Measurements from ENCODE around the gene BCLAF1. TPM values are rescaled to one million over a fixed set of nuclear protein-coding genes. Genes with fewer than 3 reads are reported as not detected.

BCLAF1 gene
- total RNA-seq, 1 donor from 2014 or later = 154 TPM

DNA sequence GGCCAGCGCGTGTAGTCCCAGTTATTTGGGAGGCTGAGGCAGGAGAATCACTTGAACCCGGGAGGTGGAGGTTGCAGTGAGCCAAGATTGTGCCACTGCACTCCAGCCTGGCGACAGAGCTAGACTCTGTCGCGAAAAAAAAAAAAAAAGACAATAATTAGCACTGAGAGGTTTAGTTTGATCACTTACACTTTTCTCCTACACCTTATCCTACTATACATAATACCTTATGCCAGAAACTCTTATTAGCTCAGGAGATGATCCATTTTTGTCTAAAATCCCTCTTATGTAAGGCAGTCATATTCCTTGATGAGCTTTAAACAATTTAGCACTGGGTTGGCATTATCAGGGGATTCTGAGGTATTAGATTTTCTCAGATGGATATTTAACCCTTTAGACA, 35.9 kb downstream of the BCLAF1 start:
- Histone ChIP-seq H3K9me3 (ENCODE audit: insufficient read depth, low read depth, low read length) (no peaks in the 10 kb centered on the region), H3K4me1 (ENCODE audit: insufficient read depth, low read length) (no peaks in the 10 kb centered on the region), H3K79me2 (ENCODE audit: insufficient read depth, low read length) (peaks cover 12% of the 10 kb centered on the region), H3K4me3 (ENCODE audit: insufficient read depth, low read depth, low read length) (no peak overlapping the region), H3K4me2 (ENCODE audit: low read length) (no peak overlapping the region), H3K27me3 (ENCODE audit: insufficient read depth, low read length) (no peaks in the 10 kb centered on the region), H2AFZ (ENCODE audit: low read depth, low read length) (no peak overlapping the region), H4K20me1 (ENCODE audit: insufficient read depth, low read length) (peaks cover 9% of the 10 kb centered on the region), H3K9ac (ENCODE audit: low read length) (no peak overlapping the region), H3K27ac (ENCODE audit: low read depth, low read length) (no peak overlapping the region), H3K36me3 (ENCODE audit: insufficient read depth, low read length) (peaks cover 14% of the 10 kb centered on the region)
- Mint-ChIP-seq H3K4me1 (ENCODE audit: low read depth, unreplicated experiment) (peaks cover 14% of the 10 kb centered on the region), H3K27ac (ENCODE audit: unreplicated experiment) (no peak overlapping the region), H3K4me3 (ENCODE audit: unreplicated experiment) (no peak overlapping the region), H3K36me3 (ENCODE audit: low read depth, unreplicated experiment) (peaks cover 4% of the 10 kb centered on the region), H3K9me3 (ENCODE audit: unreplicated experiment) (no peaks in the 10 kb centered on the region), H3K27me3 (ENCODE audit: low read depth, unreplicated experiment) (no peaks in the 10 kb centered on the region)
- no peak for TF ChIP-seq EZH2 (IDR thresholded peaks at IDR 0.05; ENCODE audit: insufficient read depth, low read length)
- TF ChIP-seq, protein P1, sequence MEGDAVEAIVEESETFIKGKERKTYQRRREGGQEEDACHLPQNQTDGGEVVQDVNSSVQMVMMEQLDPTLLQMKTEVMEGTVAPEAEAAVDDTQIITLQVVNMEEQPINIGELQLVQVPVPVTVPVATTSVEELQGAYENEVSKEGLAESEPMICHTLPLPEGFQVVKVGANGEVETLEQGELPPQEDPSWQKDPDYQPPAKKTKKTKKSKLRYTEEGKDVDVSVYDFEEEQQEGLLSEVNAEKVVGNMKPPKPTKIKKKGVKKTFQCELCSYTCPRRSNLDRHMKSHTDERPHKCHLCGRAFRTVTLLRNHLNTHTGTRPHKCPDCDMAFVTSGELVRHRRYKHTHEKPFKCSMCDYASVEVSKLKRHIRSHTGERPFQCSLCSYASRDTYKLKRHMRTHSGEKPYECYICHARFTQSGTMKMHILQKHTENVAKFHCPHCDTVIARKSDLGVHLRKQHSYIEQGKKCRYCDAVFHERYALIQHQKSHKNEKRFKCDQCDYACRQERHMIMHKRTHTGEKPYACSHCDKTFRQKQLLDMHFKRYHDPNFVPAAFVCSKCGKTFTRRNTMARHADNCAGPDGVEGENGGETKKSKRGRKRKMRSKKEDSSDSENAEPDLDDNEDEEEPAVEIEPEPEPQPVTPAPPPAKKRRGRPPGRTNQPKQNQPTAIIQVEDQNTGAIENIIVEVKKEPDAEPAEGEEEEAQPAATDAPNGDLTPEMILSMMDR (IDR thresholded peaks at IDR 0.05; ENCODE audit: insufficient read depth, low read depth, low read length) = no peak
- DNase-seq (ENCODE audit: low read depth) = no peak
- FAIRE-seq = no peak

- Histone ChIP-seq H3K36me3 (ENCODE audit: insufficient read depth, low read length) (peaks cover 3% of the 10 kb centered on the region), H3K79me2 (ENCODE audit: insufficient read depth, low read length) (peaks cover 13% of the 10 kb centered on the region), H3K4me1 (ENCODE audit: insufficient read depth, low read length) (no peaks in the 10 kb centered on the region), H4K20me1 (ENCODE audit: insufficient read depth, low read length) (no peaks in the 10 kb centered on the region), H3K4me2 (ENCODE audit: low read length) (no peak overlapping the region), H3K9ac (ENCODE audit: low read length) (no peak overlapping the region), H3K4me3 (ENCODE audit: insufficient read depth, low read depth, low read length) (no peak overlapping the region), H3K9me3 (ENCODE audit: insufficient read depth, low read depth, low read length) (no peaks in the 10 kb centered on the region), H3K27ac (ENCODE audit: low read depth, low read length) (no peak overlapping the region), H2AFZ (ENCODE audit: low read depth, low read length) (no peak overlapping the region), H3K27me3 (ENCODE audit: insufficient read depth, low read length) (no peaks in the 10 kb centered on the region)
- FAIRE-seq (no peak), DNase-seq (ENCODE audit: low read depth) (no peak)
- H3K9me3 Mint-ChIP-seq (ENCODE audit: unreplicated experiment) = no peaks in the 10 kb centered on the region
- H3K36me3 Mint-ChIP-seq (ENCODE audit: low read depth, unreplicated experiment) = peaks cover 4% of the 10 kb centered on the region
- TF ChIP-seq, protein P1 (IDR thresholded peaks at IDR 0.05; ENCODE audit: insufficient read depth, low read depth, low read length) = no peak
- TF ChIP-seq EZH2 (IDR thresholded peaks at IDR 0.05; ENCODE audit: insufficient read depth, low read length) = no peak
- H3K27ac Mint-ChIP-seq (ENCODE audit: unreplicated experiment) = no peak overlapping the region
- no peaks in the 10 kb centered on the region for H3K27me3 Mint-ChIP-seq (ENCODE audit: low read depth, unreplicated experiment)
- peaks cover 14% of the 10 kb centered on the region for H3K4me1 Mint-ChIP-seq (ENCODE audit: low read depth, unreplicated experiment)
- no peak overlapping the region for H3K4me3 Mint-ChIP-seq (ENCODE audit: unreplicated experiment)
Measured at GRCh38 chr6:136252441-136252840, 37.2 kb downstream of the BCLAF1 start.

- Histone ChIP-seq H3K9ac (ENCODE audit: low read length) (peak overlapping the region; percentile 86), H3K4me1 (ENCODE audit: insufficient read depth, low read length) (no peaks in the 10 kb centered on the region), H3K27me3 (ENCODE audit: insufficient read depth, low read length) (no peaks in the 10 kb centered on the region), H3K27ac (ENCODE audit: low read depth, low read length) (no peak overlapping the region), H3K4me3 (ENCODE audit: insufficient read depth, low read depth, low read length) (peak overlapping the region; percentile 92), H3K9me3 (ENCODE audit: insufficient read depth, low read depth, low read length) (no peaks in the 10 kb centered on the region), H3K36me3 (ENCODE audit: insufficient read depth, low read length) (no peaks in the 10 kb centered on the region), H4K20me1 (ENCODE audit: insufficient read depth, low read length) (no peaks in the 10 kb centered on the region), H3K4me2 (ENCODE audit: low read length) (peak overlapping the region; percentile 95), H3K79me2 (ENCODE audit: insufficient read depth, low read length) (peaks cover 13% of the 10 kb centered on the region), H2AFZ (ENCODE audit: low read depth, low read length) (no peak overlapping the region)
- Mint-ChIP-seq H3K36me3 (ENCODE audit: low read depth, unreplicated experiment) (peaks cover 2% of the 10 kb centered on the region), H3K4me3 (ENCODE audit: unreplicated experiment) (peak overlapping the region; percentile 98), H3K9me3 (ENCODE audit: unreplicated experiment) (no peaks in the 10 kb centered on the region), H3K4me1 (ENCODE audit: low read depth, unreplicated experiment) (peaks cover 14% of the 10 kb centered on the region), H3K27ac (ENCODE audit: unreplicated experiment) (no peak overlapping the region), H3K27me3 (ENCODE audit: low read depth, unreplicated experiment) (no peaks in the 10 kb centered on the region)
- FAIRE-seq (no peak), DNase-seq (ENCODE audit: low read depth) (no peak)
- TF ChIP-seq, protein P1 (IDR thresholded peaks at IDR 0.05; ENCODE audit: insufficient read depth, low read depth, low read length) = no peak
- no peak for TF ChIP-seq EZH2 (IDR thresholded peaks at IDR 0.05; ENCODE audit: insufficient read depth, low read length)
Measured at GRCh38 chr6:136251394-136251793, 38.3 kb downstream of the BCLAF1 start.

Data from astrocyte (in vitro differentiated cells and primary cell).